HG03460 (cell line): ENCODE data around the gene RCAN3.
"Not testable (repeated sequence)": the region's sequence is repeated elsewhere in the genome, so short reads cannot be mapped to it uniquely, and the experiment has no call there.

Experiments
- ATAC-seq: cut with Tn5 transposase; IDR thresholded peaks from one replicate; pipeline ENCODE4 v1.9.1; 2021; ENCODE audit not compliant: unreplicated experiment

RCAN3 gene

DNA sequence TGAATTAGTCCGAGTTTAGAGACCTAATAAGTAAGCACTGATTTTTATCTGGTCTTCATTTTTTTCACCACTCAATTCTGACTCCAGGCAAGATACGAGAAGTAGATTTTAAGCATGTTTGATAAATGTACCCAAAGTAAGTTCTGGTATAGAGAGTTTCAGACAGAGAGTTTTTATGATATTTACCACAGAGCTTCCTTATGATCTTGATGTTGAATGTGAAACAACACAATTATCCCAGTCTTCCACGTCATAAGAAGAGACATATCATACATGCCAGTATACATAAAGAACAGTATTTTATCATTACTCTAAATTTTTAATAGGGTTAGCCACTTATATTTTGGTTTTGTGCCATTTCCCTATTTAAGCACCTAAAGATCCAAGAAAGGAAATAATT lies 45.4 kb downstream of the RCAN3 start:
- no peak for ATAC-seq

GRCh38 chr1:24549210-24549609 lies 46.6 kb downstream of the RCAN3 start:
- ATAC-seq = not testable (repeated sequence)

- no peak for ATAC-seq
These were observed 48.8 kb downstream of the RCAN3 start for GRCh38 chr1:24551290-24551959.

- no peak for ATAC-seq
These were observed 49.4 kb downstream of the RCAN3 start for GRCh38 chr1:24551960-24552571.

DNA sequence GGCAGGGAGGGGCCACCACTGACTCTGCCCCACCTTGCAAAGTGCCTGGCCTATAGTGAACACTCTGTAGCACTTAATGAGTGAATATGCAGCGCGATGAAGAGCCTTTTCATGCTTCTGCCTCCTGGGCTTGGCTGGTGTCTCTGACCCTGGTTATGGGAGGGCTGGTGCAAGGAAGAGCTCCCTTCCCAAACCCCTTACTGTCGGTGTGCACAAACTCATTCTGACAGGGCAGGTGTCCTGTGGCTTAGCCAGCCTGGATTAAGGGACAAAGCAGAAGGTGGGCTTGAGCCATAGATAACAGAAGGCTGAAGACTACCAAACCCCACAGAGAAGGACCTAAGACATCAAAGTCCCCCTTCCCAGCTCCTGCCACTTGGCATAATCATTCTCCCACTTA lies 51.3 kb downstream of the RCAN3 start:
- ATAC-seq = no peak

DNA sequence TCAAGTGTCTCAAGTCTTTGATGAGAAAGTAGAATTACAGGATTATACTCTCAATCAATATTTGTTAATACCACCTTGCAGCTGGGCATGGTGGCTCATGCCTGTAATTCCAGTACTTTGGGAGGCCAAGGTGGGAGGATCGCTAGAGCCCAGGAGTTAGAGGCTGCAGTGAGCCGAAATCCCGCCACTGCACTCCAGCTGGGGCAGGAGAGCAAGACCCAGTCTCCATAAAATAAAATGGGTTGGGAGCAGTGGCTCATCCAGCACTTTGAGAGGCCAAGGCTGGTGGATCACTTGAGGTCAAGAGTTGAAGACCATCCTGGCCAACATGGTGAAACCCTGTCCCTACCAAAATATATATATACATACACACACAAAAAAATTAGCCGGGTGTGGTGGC lies 52.1 kb downstream of the RCAN3 start:
- ATAC-seq = no peak

DNA sequence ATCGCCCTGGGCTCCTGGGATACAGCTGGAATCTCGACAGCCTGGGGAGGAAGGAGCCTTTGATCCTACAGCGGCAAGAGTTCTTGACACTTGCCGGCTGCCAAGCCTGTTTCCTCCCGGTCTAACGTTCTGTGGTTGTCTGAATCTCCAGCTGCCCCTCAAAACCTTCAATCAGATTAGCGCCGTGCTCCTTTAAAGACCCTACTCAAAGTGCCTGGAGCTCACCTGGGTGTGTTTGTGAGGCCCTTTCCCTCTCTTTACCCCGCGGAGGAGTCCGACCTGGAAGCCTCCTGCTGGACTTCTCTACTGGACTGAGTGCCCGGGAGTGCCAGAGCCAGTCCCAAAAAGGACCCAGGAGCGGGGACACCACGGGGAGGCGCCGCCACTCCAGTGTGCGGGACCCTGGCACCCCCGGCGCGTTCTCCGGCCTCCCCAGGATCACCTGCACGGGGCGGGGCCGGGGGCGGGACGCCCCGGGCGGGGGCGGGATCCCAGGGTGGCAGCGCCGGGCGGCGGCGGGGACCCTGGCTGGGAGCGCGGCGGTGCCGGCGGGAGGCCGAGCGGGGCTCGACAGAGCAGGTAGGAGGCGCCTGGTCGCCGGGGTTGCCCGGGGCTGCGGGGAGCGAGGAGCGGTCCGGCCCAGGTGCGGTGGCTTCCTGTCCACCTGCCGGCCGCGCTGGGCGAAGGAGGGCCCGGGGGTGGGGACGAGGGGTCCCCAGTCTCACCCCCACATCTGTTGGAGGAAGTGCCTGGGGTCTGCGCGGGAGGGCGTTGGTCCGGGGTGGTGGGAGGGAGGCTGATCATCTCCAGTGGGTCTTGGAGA lies 53.2 kb downstream of the RCAN3 start, which contains the start of gene NCMAP:
Gene NCMAP (plus strand): TSS at position 497 of the 823 bp plus-strand sequence. CDS start 39,344 bp downstream, outside the sequence.
- ATAC-seq = no peak

- ATAC-seq = no peak
These were observed 53.8 kb downstream of the RCAN3 start for GRCh38 chr1:24556414-24556795.

DNA sequence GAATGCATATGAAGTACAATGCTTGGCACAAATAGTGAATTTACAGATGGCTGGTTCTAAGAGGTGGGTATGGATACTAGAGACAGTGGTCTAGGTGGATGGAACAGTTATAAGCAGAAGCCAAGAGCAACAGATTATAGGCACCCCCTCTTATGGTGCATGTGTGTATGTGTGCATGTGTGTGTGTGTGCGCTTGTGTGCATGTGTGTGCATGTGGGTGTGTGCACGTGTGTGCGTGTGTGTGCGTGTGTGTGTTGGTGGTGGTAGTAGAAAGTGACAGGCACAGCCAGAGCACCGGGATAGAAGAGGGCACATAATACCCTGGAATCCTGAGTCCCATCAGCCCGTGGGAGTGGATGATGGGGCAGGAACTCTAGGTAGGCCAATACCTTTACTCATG lies 54.6 kb downstream of the RCAN3 start:
- ATAC-seq = no peak

DNA sequence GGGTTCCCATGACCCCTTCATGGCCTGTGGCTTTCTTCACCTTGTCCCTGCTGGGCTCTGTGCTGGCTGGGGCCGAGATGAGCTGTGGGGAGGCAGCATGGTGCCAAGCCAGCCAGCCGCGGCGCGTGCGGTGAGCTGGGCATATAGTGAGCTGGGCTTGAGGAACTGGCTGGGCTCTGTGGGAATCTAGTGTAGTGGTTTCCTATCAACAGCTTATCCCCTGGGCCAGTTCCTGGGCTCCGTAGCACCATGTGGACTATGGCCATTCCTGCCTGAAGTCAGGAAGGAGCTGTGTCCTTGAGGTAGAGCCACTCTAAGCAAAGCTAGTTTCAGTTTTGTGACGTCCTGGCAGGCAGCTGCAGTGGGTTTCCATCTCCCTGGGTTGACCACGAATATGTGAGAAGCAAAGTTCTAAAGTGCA lies 55.1 kb downstream of the RCAN3 start:
- no peak for ATAC-seq

GRCh38 chr1:24558455-24558854 lies 55.8 kb downstream of the RCAN3 start:
- ATAC-seq = no peak

DNA sequence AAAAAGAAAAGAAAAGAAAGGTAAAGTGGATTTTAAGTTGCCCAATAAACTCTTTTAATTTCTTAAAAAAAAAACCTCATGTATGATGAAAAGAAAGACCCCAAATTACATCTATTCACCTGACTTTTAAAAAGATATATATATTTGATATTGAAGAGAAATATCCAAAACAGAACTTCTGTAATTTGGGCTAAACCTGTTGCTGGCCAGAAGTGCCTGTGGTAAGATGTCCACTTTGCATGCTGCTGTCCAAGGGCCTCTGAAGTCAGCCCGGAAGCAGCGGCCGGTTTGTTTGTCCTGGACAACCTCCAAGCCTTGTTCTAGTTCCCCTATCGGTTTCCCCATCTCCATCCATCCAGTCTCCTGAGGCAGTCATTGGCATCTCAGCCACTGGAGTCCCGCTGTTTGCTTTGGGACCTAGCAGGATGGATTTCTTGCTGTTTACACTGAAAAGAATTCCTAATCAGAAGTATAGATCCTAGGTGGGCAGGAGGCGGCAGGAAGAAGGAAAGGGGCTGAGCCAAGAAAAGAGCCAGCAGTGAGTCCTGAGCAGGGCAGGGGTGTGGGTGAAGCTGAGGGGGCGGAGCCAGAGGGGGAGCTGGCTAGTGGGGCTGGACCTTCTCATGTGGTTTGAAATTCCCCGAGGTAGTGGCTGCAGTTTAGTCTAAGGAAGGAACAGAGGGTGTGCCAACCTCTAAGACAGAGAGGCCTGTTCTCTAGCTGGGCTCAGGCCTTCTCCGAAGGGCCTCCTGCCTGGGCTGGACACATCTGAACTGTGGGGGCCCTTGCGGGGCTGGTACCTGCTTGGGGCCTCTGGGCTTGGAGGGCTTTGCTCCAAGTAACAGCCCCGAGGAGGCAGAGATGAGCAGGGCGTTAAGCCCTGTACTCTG lies 56.5 kb downstream of the RCAN3 start:
- ATAC-seq = no peak

- ATAC-seq = no peak
These were observed 57.7 kb downstream of the RCAN3 start for GRCh38 chr1:24560361-24560760.

GRCh38 chr1:24562625-24563024 lies 60.0 kb downstream of the RCAN3 start:
- no peak for ATAC-seq

- no peak for ATAC-seq
These were observed 62.1 kb downstream of the RCAN3 start for GRCh38 chr1:24564695-24565094.

DNA sequence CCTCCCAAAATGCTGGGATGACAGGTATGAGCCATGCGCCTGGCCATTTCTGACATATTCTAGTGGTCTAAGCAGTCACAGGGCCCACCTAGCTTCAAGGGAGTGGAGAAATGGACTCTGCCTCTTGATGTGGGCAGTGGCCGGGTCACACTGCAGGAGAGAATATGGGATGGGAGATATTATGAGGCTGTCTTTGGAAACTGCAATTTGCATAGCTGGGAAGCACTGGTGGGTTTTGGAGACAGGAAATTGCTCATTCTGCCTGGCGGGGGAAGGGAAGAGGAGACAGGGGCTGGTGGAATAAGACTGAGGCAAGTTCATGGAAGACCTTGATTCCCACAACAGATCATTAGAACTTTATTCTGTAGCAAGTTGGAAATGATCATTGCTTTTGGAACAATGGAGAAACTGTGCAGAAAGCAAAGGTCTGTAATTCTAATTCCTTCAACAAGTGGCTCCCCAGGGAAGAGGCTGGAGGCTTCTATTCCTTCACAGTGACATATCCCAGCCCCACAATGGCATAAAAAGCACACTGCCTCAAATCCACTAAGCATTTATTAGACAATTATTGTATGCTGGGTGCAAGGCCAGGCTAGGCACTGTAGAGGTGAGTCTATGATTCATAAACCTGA lies 63.7 kb downstream of the RCAN3 start:
- ATAC-seq = no peak

DNA sequence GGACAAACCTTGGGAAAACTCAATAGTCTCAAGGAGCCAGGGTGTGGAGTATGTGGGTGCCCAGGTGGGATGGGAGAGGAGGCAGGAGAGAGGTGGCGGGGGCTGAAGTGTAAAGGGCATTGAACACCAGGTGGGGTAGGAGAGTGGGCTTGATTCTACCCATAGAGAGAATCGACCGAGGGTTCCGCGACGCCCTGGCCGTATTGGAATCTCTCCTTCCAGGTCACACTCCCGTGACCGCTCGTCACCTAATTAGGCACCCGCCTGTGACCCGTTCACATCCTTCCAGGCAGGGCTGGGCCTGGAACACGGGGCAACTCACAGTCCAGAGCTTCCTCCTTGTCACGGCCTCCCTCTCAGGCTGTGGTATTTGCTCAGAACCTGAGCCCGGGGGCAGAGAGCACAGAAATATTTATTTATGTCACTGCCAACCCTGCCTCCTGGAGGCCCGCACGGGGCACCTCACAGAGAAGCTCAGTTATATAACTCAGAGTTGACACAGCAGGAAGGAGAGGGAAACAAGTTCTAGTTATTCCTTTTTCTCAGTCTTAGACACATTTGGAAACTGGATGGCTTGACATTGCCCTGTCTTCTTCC lies 65.3 kb downstream of the RCAN3 start:
- ATAC-seq = no peak

GRCh38 chr1:24568475-24568874 lies 65.8 kb downstream of the RCAN3 start:
- ATAC-seq = no peak

GRCh38 chr1:24570265-24571125 lies 67.9 kb downstream of the RCAN3 start:
- ATAC-seq = no peak
